ENCODE data around the gene DNAH9.

Gene DNAH9

DNA sequence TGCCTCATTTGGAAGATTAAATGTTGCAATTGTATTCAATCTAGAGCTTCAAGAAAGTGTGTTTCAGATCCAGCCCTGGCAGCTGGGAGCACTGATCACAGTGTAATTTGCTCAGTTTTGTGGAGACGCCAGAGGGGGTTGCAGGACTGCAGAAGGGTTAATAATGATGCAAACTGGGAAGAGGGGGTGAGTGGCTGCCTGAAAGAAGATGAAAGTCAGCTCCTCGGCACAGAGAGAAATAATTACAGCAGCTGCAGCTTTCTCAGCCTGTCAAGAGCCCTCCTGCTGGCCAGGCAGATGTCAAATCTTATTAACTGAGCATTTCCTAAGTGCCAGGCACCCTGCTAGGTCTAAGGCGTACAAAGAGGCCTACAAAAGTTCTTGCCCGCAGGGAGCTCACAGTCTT is 301.3 kb downstream of the DNAH9 start:
- H3K4me3 ChIP-seq (ENCODE audit: low read depth, low read length): no peak overlapping the region
- TF ChIP-seq CTCF (IDR thresholded peaks at IDR 0.05; ENCODE audit: low read depth, low read length): no peak
- in situ Hi-C loops (cut with HindIII; ENCODE audit: low sequenced_read_pairs): no loop called here
- DNase-seq (ENCODE audit: low read depth, low spot score): no peak

DNA sequence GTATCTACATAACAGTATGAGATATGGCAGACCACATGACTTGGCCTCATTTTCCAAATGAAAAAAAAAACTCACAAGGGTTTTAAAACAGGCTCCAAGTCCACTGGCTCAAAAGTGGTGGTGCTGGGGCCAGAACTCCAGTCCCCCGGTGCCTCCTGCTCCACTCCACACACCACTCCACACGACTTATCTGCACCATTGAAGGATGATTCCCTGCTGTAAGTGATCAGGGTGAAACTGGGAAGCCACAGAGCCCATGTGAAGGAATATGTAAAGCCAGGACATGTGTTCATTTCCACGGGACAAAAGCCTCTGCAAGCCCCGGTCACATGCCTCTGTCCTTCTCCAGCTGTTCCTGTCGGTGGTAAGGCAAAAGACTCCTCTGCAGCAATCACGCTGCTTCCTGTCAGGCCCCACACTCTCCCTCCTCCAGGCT is 301.8 kb downstream of the DNAH9 start:
- no peak overlapping the region for H3K4me3 ChIP-seq (ENCODE audit: low read depth, low read length)
- in situ Hi-C loops (cut with HindIII; ENCODE audit: low sequenced_read_pairs): no loop called here
- TF ChIP-seq CTCF (IDR thresholded peaks at IDR 0.05; ENCODE audit: low read depth, low read length): no peak
- no peak for DNase-seq (ENCODE audit: low read depth, low spot score)

DNA sequence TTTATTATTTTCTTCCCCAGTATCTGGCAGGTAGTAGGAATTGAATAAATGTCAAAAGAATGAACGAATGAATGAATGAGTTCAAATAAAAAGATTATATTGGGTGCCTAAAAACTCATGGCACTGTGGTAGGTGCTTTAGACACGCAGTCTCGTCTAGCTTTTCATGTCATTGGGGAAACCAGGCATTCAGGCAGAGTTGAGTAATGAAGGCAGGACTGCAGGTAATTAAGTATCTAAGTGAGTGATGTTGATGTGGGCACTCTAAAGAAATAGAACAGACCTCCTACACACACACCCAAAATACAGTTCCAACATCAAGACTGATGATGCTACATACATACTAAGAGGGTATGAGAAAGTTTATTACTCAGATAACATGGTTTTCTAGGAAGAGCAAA is 302.4 kb downstream of the DNAH9 start:
- no peak for DNase-seq (ENCODE audit: low read depth, low spot score)
- in situ Hi-C loops (cut with HindIII; ENCODE audit: low sequenced_read_pairs): no loop called here
- H3K4me3 ChIP-seq (ENCODE audit: low read depth, low read length): no peak overlapping the region
- no peak for TF ChIP-seq CTCF (IDR thresholded peaks at IDR 0.05; ENCODE audit: low read depth, low read length)

DNA sequence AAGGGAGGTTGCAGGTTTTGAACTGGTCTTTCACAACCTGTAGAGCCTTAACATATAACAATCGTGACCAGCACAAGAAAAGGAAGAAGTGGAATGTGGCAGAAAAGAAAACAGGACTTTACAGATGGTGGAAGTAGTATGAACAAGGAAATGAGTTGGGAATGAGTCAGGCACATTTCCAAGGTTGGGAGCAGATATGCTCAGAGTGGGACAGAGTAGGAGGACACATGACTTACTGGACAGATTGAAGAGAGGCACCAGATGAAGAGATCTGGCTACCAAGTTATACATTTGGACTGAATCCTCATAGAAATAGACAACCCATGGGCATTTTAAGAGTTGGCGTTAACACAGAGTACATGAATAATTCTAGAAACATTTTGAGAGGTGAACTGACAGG is 303.7 kb downstream of the DNAH9 start:
- TF ChIP-seq CTCF (IDR thresholded peaks at IDR 0.05; ENCODE audit: low read depth, low read length): no peak
- DNase-seq (ENCODE audit: low read depth, low spot score): no peak
- in situ Hi-C loops (cut with HindIII; ENCODE audit: low sequenced_read_pairs): no loop called here
- H3K4me3 ChIP-seq (ENCODE audit: low read depth, low read length): no peak overlapping the region

GRCh38 chr17:11908711-11909146 is 310.5 kb downstream of the DNAH9 start:
- TF ChIP-seq CTCF (IDR thresholded peaks at IDR 0.05; ENCODE audit: low read depth, low read length): no peak
- H3K4me3 ChIP-seq (ENCODE audit: low read depth, low read length): no peak overlapping the region
- in situ Hi-C loops (cut with HindIII; ENCODE audit: low sequenced_read_pairs): no loop called here
- no peak for DNase-seq (ENCODE audit: low read depth, low spot score)

GRCh38 chr17:11909348-11909747 is 311.1 kb downstream of the DNAH9 start:
- in situ Hi-C loops (cut with HindIII; ENCODE audit: low sequenced_read_pairs): no loop called here
- H3K4me3 ChIP-seq (ENCODE audit: low read depth, low read length): no peak overlapping the region
- no peak for DNase-seq (ENCODE audit: low read depth, low spot score)
- TF ChIP-seq CTCF (IDR thresholded peaks at IDR 0.05; ENCODE audit: low read depth, low read length): no peak

DNA sequence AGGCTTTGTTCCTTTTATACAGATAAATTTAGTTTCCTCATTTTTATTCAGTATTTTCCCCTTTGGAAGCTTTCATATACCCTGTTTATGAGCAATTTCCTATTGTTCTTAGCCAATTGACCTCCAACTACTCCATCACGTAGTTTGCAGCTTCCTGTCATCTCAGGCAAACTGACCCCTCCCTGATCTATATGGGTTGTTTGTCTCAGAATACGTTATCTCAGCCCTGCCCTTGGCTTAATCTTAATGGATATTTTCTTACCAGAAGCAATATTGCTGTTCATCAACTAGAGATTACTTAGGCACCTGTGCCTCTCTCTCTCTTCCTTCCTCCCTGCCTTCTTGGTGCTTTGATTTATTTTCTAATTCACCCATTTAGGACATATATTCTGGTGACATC is 317.8 kb downstream of the DNAH9 start:
- in situ Hi-C loops (cut with HindIII; ENCODE audit: low sequenced_read_pairs): no loop called here
- no peak for DNase-seq (ENCODE audit: low read depth, low spot score)
- no peak overlapping the region for H3K4me3 ChIP-seq (ENCODE audit: low read depth, low read length)

More for the DNA sequence above, 317.8 kb downstream of the DNAH9 start:
- no peak for TF ChIP-seq CTCF (IDR thresholded peaks at IDR 0.05; ENCODE audit: low read depth, low read length)
